Activated T-cell treated with anti-CD3 and anti-CD28 coated beads for 24 hours (primary cell): ENCODE measurements around the gene IFI30.
"Not testable (repeated sequence)": the region's sequence is repeated elsewhere in the genome, so short reads cannot be mapped to it uniquely, and the experiment has no call there.

ENCODE experiments used
- DNase-seq: peaks from one replicate; pipeline ENCODE4 v3.0.0-alpha.2; 2020; ENCODE audit warnings: low read depth

The IFI30 gene

GRCh38 chr19:18203408-18203862 lies 29.8 kb downstream of the IFI30 start:
- DNase-seq = no peak

GRCh38 chr19:18203863-18204393 lies 30.3 kb downstream of the IFI30 start, which contains the start of gene RAB3A:
Gene RAB3A, minus strand, starts transcription at chr19:18204042. Its CDS starts 1,302 bp downstream, at chr19:18202740.
- peak; percentile 99 for DNase-seq

GRCh38 chr19:18204394-18205199 lies 31.0 kb downstream of the IFI30 start:
- DNase-seq = no peak

GRCh38 chr19:18205200-18205892 lies 31.7 kb downstream of the IFI30 start:
- DNase-seq = no peak

- no peak for DNase-seq
Measured at GRCh38 chr19:18206018-18206417, 32.4 kb downstream of the IFI30 start.

GRCh38 chr19:18208098-18208951 lies 34.7 kb downstream of the IFI30 start:
- no peak for DNase-seq

- DNase-seq = not testable (repeated sequence)
Measured at GRCh38 chr19:18209912-18210311, 36.3 kb downstream of the IFI30 start.

GRCh38 chr19:18211683-18212082 lies 38.1 kb downstream of the IFI30 start:
- DNase-seq = no peak

GRCh38 chr19:18214779-18215433 lies 41.3 kb downstream of the IFI30 start:
- no peak for DNase-seq

- no peak for DNase-seq
Measured at GRCh38 chr19:18216789-18217188, 43.2 kb downstream of the IFI30 start.

- DNase-seq = no peak
Measured at GRCh38 chr19:18218159-18218558, 44.5 kb downstream of the IFI30 start.

- no peak for DNase-seq
Measured at GRCh38 chr19:18218600-18218999, 45.0 kb downstream of the IFI30 start.

- DNase-seq = no peak
Measured at GRCh38 chr19:18219911-18220631, 46.5 kb downstream of the IFI30 start.

- DNase-seq = no peak
Measured at GRCh38 chr19:18220632-18221275, 47.1 kb downstream of the IFI30 start.

GRCh38 chr19:18221815-18222725 lies 48.5 kb downstream of the IFI30 start:
- no peak for DNase-seq

GRCh38 chr19:18223860-18224524 lies 50.4 kb downstream of the IFI30 start:
- peak; percentile 20 for DNase-seq

- peak; percentile 90 for DNase-seq
Measured at GRCh38 chr19:18224525-18225354, 51.1 kb downstream of the IFI30 start.

GRCh38 chr19:18225355-18225701 lies 51.7 kb downstream of the IFI30 start:
- DNase-seq = no peak
